Left ventricle myocardium inferior (tissue), 1 donor: Measurements from ENCODE around the gene OR2M5. TPM values are rescaled to one million over a fixed set of nuclear protein-coding genes. Genes with fewer than 3 reads are reported as not detected.

Experiments used
- DNase-seq: peaks from one replicate; pipeline ENCODE4 v3.0.0-alpha.2; 2020
- H3K27ac ChIP-seq: fragments of 200-600 bp; replicated peaks from 2 replicates; pipeline ENCODE4 v1.8.0; 2021
- H3K27me3 ChIP-seq: fragments of 200-600 bp; 2 replicates; pipeline ENCODE4 v1.8.0; 2021; ENCODE audit warnings: low read depth
- H3K36me3 ChIP-seq: fragments of 200-600 bp; 2 replicates; pipeline ENCODE4 v1.8.0; 2021
- H3K4me1 ChIP-seq: fragments of 200-600 bp; 2 replicates; pipeline ENCODE4 v1.8.0; 2021
- H3K4me3 ChIP-seq: fragments of 200-600 bp; 2 replicates; pipeline ENCODE4 v1.8.0; 2021; ENCODE audit warnings: mild to moderate bottlenecking, moderate library complexity
- H3K9me3 ChIP-seq: fragments of 200-600 bp; replicated peaks from 2 replicates; pipeline ENCODE4 v1.8.0; 2021
- CTCF ChIP-seq: fragments of 200-600 bp; IDR thresholded peaks from 2 replicates; pipeline ENCODE4 v1.8.0; 2021; ENCODE audit warnings: antibody characterized with exemption, mild to moderate bottlenecking, borderline replicate concordance
- intact Hi-C: fragments of 100-400 bp; cut with micrococcal nuclease; formaldehyde crosslinking; loops from one replicate; pipeline ENCODE4 v1.11.0; 2022
- long read RNA-seq: library from polyadenylated mRNA; unstranded; transcript quantifications from one replicate; pipeline ENCODE4 v2.0.0, GENCODE V29; 2021
- total RNA-seq: library from RNA; stranded (reverse); fragmentation: NEBNext Ultra II Directional; extraction: Animal tissue kit (Norgen Biotek cat#: 25700); gene quantifications from one replicate; pipeline ENCODE4 v1.2.1, GENCODE V29; 2021
- donor health status: DM: no; HTN: yes; CAD: no; lungs with severe emphysema.

The OR2M5 gene
- total RNA-seq, result not detected
- long read RNA-seq, result 0 reads

GRCh38 chr1:248144513-248145198 is at the start of gene OR2M5:
OR2M5 (plus strand) TSS chr1:248145148; CDS start chr1:248145148, 0 bp downstream.
- Histone ChIP-seq H3K36me3 (no peaks in the 10 kb centered on the region), H3K27ac (no peak within 1 kb of the TSS), H3K4me1 (no peaks in the 10 kb centered on the region), H3K9me3 (peaks cover 25% of the 10 kb centered on the region), H3K27me3 (no peaks in the 10 kb centered on the region), H3K4me3 (no peak within 1 kb of the TSS)
- intact Hi-C loops, result no loop called here
- no peak for TF ChIP-seq CTCF
- DNase-seq, result no peak

GRCh38 chr1:248098529-248098928 is 46.4 kb upstream of the OR2M5 start:
- H3K36me3 ChIP-seq, result no peaks in the 10 kb centered on the region
- intact Hi-C loops, result no loop called here
- DNase-seq, result no peak
- no peaks in the 10 kb centered on the region for H3K4me1 ChIP-seq
- no peaks in the 10 kb centered on the region for H3K27me3 ChIP-seq
- H3K4me3 ChIP-seq, result no peak overlapping the region
- no peak overlapping the region for H3K27ac ChIP-seq
- no peaks in the 10 kb centered on the region for H3K9me3 ChIP-seq
- TF ChIP-seq CTCF, result no peak

- Histone ChIP-seq H3K9me3 (peaks cover 32% of the 10 kb centered on the region), H3K27me3 (no peaks in the 10 kb centered on the region), H3K4me3 (no peak overlapping the region), H3K36me3 (no peaks in the 10 kb centered on the region), H3K27ac (no peak overlapping the region), H3K4me1 (no peaks in the 10 kb centered on the region)
- TF ChIP-seq CTCF, result no peak
- DNase-seq, result no peak
- intact Hi-C loops, result no loop called here
Measured at GRCh38 chr1:248102847-248103246, 42.1 kb upstream of the OR2M5 start.

GRCh38 chr1:248111157-248111556 is 33.8 kb upstream of the OR2M5 start:
- Histone ChIP-seq H3K4me3 (no peak overlapping the region), H3K36me3 (no peaks in the 10 kb centered on the region), H3K27me3 (no peaks in the 10 kb centered on the region), H3K4me1 (no peaks in the 10 kb centered on the region), H3K9me3 (peaks cover 74% of the 10 kb centered on the region), H3K27ac (no peak overlapping the region)
- no peak for DNase-seq
- intact Hi-C loops, result no loop called here
- TF ChIP-seq CTCF, result no peak

- Histone ChIP-seq H3K4me1 (no peaks in the 10 kb centered on the region), H3K9me3 (peaks cover 47% of the 10 kb centered on the region), H3K4me3 (no peak overlapping the region), H3K36me3 (no peaks in the 10 kb centered on the region), H3K27ac (no peak overlapping the region), H3K27me3 (no peaks in the 10 kb centered on the region)
- no peak for DNase-seq
- TF ChIP-seq CTCF, result no peak
- intact Hi-C loops, result no loop called here
Measured at GRCh38 chr1:248114890-248115289, 30.1 kb upstream of the OR2M5 start.
